OCI-LY3 (cell line): ENCODE results near the gene AUTS2.

ENCODE experiments used
- H2AFZ ChIP-seq: fragments of 200-600, 300-600 bp; shearing (Covaris generic); 2 replicates; pipeline ENCODE4 v1.6.0; 2014; ENCODE audit warnings: antibody characterized with exemption, low read depth, low read length
- H3K27ac ChIP-seq: fragments of 200-600, 300-600 bp; sonication (generic); 2 replicates; pipeline ENCODE4 v1.5.1; 2014; ENCODE audit warnings: mild to moderate bottlenecking, low read length, moderate library complexity, mixed read lengths
- H3K27me3 ChIP-seq: fragments of 200-600, 300-600 bp; sonication (generic); 2 replicates; pipeline ENCODE4 v1.6.1; 2014; ENCODE audit warnings: low read depth, low read length, mixed read lengths
- H3K36me3 ChIP-seq: fragments of 200-600, 300-600 bp; sonication (generic); replicated peaks from 2 replicates; pipeline ENCODE3; 2014; ENCODE audit warnings: low read depth, low read length, mixed read lengths
- H3K4me1 ChIP-seq: fragments of 300-600, 200-600 bp; sonication (generic); 2 replicates; pipeline ENCODE4 v1.6.1; 2014; ENCODE audit warnings: low read length, mixed read lengths
- H3K4me2 ChIP-seq: fragments of 200-600, 300-600 bp; sonication (generic); 2 replicates; pipeline ENCODE4 v1.6.1; 2014; ENCODE audit warnings: low read length, mixed read lengths
- H3K4me3 ChIP-seq: fragments of 300-600, 200-600 bp; sonication (generic); 2 replicates; pipeline ENCODE4 v1.5.1; 2014; ENCODE audit warnings: antibody characterized with exemption, mild to moderate bottlenecking, low read length, moderate library complexity
- H3K79me2 ChIP-seq: fragments of 300-600, 200-600 bp; shearing (Covaris generic); 2 replicates; pipeline ENCODE4 v1.6.1; 2014; ENCODE audit warnings: mild to moderate bottlenecking, low read length, mixed read lengths
- H3K9ac ChIP-seq: fragments of 300-600, 200-600 bp; shearing (Covaris generic); 2 replicates; pipeline ENCODE4 v1.6.0; 2014; ENCODE audit warnings: mild to moderate bottlenecking, low read length, moderate library complexity
- H3K9me3 ChIP-seq: fragments of 200-600, 300-600 bp; shearing (Covaris generic); 2 replicates; pipeline ENCODE4 v1.6.1; 2014; ENCODE audit warnings: low read length, mixed read lengths; ENCODE audit not compliant: insufficient read depth
- H4K20me1 ChIP-seq: fragments of 200-600, 300-600 bp; sonication (generic); 2 replicates; pipeline ENCODE4 v1.6.1; 2016; ENCODE audit warnings: low read length, mixed read lengths; ENCODE audit not compliant: insufficient read depth
- EZH2phosphoT487 ChIP-seq: fragments of 200-600 bp; shearing (Covaris generic); IDR thresholded peaks from 2 replicates; pipeline ENCODE4 v1.6.1; 2018; ENCODE audit warnings: antibody characterized with exemption, mixed run types, low read depth
- TF ChIP-seq, protein P1 (sequence below): fragments of 200-600, 300-600 bp; sonication (generic); IDR thresholded peaks from 2 replicates; pipeline ENCODE4 v1.5.1; 2014; ENCODE audit warnings: antibody characterized with exemption, low read length, low read depth

The AUTS2 gene

DNA sequence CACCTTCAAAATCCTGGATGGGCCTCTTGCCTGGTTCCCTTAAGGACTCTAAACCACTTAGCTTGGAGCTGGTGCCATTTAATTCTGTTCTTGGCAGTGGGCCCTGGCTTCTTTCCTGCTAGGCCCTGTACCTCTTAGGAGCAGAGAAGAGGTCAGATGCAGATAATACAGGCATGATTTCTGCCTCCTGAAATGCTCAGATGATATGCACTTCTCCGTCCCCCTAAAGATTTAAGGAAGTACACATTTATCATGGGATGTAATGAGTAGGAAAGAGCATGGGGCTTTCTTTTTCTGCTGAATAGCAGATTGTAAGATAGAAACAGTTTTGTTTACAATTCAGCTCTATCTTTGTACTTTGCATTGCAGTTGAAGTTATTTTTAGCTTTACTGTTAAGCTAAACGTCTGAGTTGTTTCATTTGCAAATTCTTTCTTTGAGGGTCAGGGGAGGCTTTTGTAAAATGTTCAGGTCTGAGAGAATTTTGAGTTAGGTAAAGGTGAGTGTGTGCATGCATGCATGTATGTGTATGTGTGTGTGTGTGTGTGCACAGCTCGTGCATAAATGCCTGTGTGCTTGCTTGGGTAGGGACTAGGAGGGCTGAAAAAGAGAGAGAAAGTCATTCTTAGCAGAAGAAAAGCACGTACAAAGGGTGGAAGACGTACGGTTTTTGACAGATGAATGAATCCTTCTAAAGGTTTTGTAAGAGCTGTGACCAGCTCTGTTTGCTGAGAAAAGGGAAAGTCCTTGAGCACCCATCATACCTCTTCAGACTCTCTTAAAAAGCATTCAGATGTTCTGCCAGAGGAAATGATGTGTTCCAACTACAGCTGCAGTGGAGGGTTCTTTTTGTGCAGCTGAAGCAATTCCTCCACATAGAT lies 364.2 kb downstream of the AUTS2 start:
- Histone ChIP-seq H3K9ac (no peak overlapping the region), H3K9me3 (no peaks in the 10 kb centered on the region), H3K4me3 (no peak overlapping the region), H3K27ac (no peak overlapping the region), H2AFZ (no peak overlapping the region), H3K4me1 (no peaks in the 10 kb centered on the region), H3K79me2 (no peaks in the 10 kb centered on the region), H4K20me1 (no peaks in the 10 kb centered on the region), H3K36me3 (no peaks in the 10 kb centered on the region), H3K4me2 (no peak overlapping the region), H3K27me3 (no peaks in the 10 kb centered on the region)
- TF ChIP-seq, protein P1, sequence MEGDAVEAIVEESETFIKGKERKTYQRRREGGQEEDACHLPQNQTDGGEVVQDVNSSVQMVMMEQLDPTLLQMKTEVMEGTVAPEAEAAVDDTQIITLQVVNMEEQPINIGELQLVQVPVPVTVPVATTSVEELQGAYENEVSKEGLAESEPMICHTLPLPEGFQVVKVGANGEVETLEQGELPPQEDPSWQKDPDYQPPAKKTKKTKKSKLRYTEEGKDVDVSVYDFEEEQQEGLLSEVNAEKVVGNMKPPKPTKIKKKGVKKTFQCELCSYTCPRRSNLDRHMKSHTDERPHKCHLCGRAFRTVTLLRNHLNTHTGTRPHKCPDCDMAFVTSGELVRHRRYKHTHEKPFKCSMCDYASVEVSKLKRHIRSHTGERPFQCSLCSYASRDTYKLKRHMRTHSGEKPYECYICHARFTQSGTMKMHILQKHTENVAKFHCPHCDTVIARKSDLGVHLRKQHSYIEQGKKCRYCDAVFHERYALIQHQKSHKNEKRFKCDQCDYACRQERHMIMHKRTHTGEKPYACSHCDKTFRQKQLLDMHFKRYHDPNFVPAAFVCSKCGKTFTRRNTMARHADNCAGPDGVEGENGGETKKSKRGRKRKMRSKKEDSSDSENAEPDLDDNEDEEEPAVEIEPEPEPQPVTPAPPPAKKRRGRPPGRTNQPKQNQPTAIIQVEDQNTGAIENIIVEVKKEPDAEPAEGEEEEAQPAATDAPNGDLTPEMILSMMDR: no peak
- no peak for TF ChIP-seq EZH2phosphoT487

DNA sequence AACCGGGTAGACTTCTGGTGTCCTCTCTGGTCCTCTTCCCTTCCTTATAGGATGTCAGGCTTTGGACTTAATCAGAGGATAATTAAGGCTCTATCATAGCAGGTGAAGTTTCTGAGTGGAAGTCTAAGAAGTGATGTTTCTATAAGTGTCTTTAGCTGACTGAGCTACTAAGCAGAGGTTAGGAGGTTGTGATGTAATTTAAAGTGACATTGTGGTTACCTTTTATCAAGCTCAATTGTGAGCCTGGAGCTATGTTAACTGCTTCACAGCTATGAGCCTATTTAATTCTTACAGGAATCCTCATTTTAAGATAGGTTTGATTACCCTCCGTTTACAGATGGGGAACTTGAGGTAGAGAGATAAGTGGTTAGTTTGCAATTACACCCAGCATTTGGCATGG lies 365.1 kb downstream of the AUTS2 start:
- H3K79me2 ChIP-seq: no peaks in the 10 kb centered on the region
- H3K36me3 ChIP-seq: no peaks in the 10 kb centered on the region
- H3K9me3 ChIP-seq: no peaks in the 10 kb centered on the region
- no peak for TF ChIP-seq EZH2phosphoT487
- H3K27ac ChIP-seq: no peak overlapping the region
- no peaks in the 10 kb centered on the region for H3K4me1 ChIP-seq
- H4K20me1 ChIP-seq: no peaks in the 10 kb centered on the region
- no peak overlapping the region for H3K4me3 ChIP-seq
- H3K27me3 ChIP-seq: no peaks in the 10 kb centered on the region
- H3K9ac ChIP-seq: no peak overlapping the region
- H2AFZ ChIP-seq: no peak overlapping the region
- H3K4me2 ChIP-seq: no peak overlapping the region

DNA sequence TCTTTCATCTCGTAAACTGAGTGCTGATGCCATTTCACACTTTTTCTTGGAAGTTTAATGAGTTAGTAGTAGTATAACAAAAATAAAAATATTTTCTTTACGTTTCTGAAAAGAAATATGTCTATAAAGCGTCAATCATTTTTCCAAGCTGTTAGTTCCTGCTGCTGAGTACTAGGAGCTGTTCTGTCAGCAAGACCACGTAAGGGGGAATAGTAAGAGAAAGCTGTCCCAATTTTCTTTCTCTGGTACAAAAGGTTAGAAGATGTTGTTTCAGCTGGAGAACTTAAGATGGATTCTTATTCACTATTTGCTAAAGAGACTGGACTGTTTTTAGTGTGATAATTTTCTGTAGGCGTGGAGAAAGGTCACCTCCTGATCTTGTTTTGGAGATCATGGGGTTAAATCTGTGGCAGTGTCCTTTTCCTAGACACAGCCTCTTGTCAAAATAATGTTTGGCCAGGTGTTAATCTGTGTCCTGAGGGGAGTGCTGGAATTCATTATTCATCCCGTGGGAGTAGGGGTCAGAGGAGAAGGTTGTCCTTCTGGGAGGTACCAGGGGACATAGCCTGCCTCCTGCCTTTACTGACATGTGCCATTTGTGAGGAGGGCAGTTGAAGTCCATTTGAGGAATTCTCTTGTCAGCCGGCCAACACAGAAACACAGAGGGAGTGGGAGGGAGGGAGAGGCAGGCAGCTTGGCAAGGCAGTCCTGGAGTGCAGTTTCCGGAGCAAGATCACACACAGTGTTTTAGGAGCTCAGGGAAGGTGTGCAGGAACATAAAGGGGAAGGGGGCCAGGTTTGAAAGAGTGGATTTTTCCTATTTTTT lies 368.7 kb downstream of the AUTS2 start:
- no peak overlapping the region for H3K27ac ChIP-seq
- no peaks in the 10 kb centered on the region for H3K9me3 ChIP-seq
- H3K4me1 ChIP-seq: no peaks in the 10 kb centered on the region
- H3K4me3 ChIP-seq: no peak overlapping the region
- TF ChIP-seq EZH2phosphoT487: no peak
- TF ChIP-seq, protein P1: no peak
- no peak overlapping the region for H2AFZ ChIP-seq
- no peaks in the 10 kb centered on the region for H4K20me1 ChIP-seq
- H3K36me3 ChIP-seq: no peaks in the 10 kb centered on the region
- no peak overlapping the region for H3K4me2 ChIP-seq
- H3K27me3 ChIP-seq: no peaks in the 10 kb centered on the region
- H3K79me2 ChIP-seq: no peaks in the 10 kb centered on the region
- H3K9ac ChIP-seq: no peak overlapping the region

DNA sequence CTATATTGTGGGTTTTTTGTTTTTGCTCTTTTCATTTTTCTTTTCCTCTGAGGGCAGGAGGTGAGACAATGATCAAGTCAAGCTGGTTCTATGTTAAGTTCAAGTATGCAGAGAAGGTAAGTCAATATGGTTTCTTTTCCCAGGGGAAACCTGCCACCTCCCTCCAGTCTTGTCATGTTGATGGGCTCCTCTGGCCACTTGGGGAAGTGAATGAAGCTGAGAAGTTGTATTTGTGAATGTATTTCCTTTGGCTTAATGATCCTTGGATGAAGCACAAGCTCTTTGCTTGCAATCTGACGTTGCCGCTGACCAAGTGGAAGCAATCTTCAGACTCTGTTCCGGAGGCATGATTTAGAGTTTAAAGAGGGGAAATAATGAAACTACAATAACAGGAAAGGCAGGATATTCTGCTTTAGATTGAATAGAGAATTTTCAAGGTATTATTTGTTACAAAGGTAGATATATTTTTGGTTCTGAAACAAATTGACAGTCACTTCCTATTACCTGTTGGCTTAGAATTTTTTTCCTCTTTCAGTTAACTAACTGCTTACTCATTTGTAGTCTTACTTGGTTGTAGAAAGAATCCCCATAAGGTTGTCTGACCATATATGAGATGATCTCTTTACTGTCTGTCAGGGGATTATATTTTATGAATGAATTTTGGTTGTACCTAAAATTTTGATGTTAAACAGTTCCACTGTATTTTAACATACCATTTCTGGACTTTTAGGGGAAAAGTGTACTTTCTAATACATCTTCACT lies 369.6 kb downstream of the AUTS2 start:
- Histone ChIP-seq H3K4me3 (no peak overlapping the region), H3K27me3 (no peaks in the 10 kb centered on the region)

More for the DNA sequence above, 369.6 kb downstream of the AUTS2 start:
- TF ChIP-seq, protein P1: no peak
- TF ChIP-seq EZH2phosphoT487: no peak
- H4K20me1 ChIP-seq: no peaks in the 10 kb centered on the region
- no peaks in the 10 kb centered on the region for H3K9me3 ChIP-seq
- no peak overlapping the region for H2AFZ ChIP-seq
- no peaks in the 10 kb centered on the region for H3K79me2 ChIP-seq
- H3K27ac ChIP-seq: no peak overlapping the region
- no peaks in the 10 kb centered on the region for H3K4me1 ChIP-seq
- H3K4me2 ChIP-seq: no peak overlapping the region
- no peak overlapping the region for H3K9ac ChIP-seq
- no peaks in the 10 kb centered on the region for H3K36me3 ChIP-seq
